ENCODE data around the gene LTBP2. TPM values are rescaled to one million over a fixed set of nuclear protein-coding genes. Genes with fewer than 3 reads are reported as not detected.

LTBP2 gene
- total and polyA plus RNA-seq, 2 of the 13 experiments (the other 11 are each of a cell fraction or from before 2014, with no cell fraction given) = 0.20 to 0.41 TPM

DNA sequence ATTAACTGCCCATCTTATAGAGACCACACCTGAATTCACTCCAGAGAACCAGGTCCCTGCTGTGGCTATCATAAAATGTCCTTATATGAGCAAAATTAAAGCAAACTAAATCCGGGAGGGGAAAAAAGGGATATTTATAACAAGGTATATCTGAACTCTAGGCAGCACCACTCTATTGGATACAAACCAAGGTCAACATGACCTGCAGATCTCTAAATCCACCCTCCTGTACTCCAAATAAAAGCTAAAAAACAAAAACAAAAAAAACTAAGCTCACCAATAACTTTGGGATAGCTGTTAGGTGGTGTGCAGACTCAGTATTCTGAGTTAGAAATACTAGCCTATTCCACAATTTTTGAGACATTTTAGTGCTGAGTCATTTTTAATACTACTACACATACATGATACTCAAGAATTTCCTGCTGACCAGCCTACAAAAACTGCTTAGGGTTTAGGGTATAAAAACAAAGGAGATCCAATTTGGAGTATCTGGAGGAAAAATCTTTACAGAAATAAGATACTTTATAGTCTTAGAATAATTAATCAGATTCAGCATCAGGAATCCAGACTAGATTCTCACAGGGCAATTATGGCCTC lies 46.6 kb upstream of the LTBP2 start:
- Histone ChIP-seq H3K4me2 (ENCODE audit: low read depth, low read length) (no peak overlapping the region), H3K27ac (ENCODE audit: extremely low read length, insufficient read depth, low read length) (no peak overlapping the region), H3K27me3 (ENCODE audit: control insufficient read depth in 1 of 2, insufficient read depth in 2 of 2, low read length in 2 of 2) (no peaks in the 10 kb centered on the region), H3K4me3 (replicated peaks in 1 of 3; ENCODE audit: insufficient read depth in 1 of 3, low read depth in 2 of 3, low read length in 3 of 3) (no peak overlapping the region), H3K9ac (ENCODE audit: insufficient read depth, low read depth, low read length) (no peak overlapping the region), H3K4me1 (ENCODE audit: insufficient read depth, low read length) (no peaks in the 10 kb centered on the region), H4K20me1 (ENCODE audit: insufficient read depth, low read length) (no peaks in the 10 kb centered on the region; the same call in 1 of the 2 replicates), H2AFZ (ENCODE audit: low read length) (no peak overlapping the region), H3K79me2 (ENCODE audit: insufficient read depth, low read length) (no peaks in the 10 kb centered on the region), H3K9me3 (ENCODE audit: low read length) (no peaks in the 10 kb centered on the region), H3K36me3 (replicated peaks in 1 of 2; ENCODE audit: control insufficient read depth in 1 of 2, insufficient read depth in 2 of 2, low read length in 2 of 2) (peaks cover 2 to 21% of the 10 kb centered on the region in 2 experiments)
- in situ Hi-C loops (cut with HindIII; ENCODE audit: extremely low pct_ligation_motif_present, low pct_unique_long_range_greater_than_20kb) = no loop called here
- ATAC-seq (no peak), FAIRE-seq (no peak), DNase-seq (ENCODE audit: low spot score) (no peak)
- TF ChIP-seq PCBP2 (optimal IDR thresholded peaks at IDR 0.05; ENCODE audit: low read depth, low read length, poor library complexity, severe bottlenecking) = no peak
- TF ChIP-seq MAFK (conservative IDR thresholded peaks at IDR 0.05 in 1 of 2, IDR thresholded peaks at IDR 0.05 in 1 of 2; ENCODE audit: low read length in 2 of 2) = peak in 1 of 2 experiments; percentile 44; a peak in 2 of 4 replicates
- TF ChIP-seq ZNF234 (CRISPR knock-in tag; conservative IDR thresholded peaks at IDR 0.05) = no peak
- peak; percentile 48; the same call in 1 of the 2 replicates for TF ChIP-seq NFE2L2 (IDR thresholded peaks at IDR 0.05; ENCODE audit: low read length)
- TF ChIP-seq, protein P1, sequence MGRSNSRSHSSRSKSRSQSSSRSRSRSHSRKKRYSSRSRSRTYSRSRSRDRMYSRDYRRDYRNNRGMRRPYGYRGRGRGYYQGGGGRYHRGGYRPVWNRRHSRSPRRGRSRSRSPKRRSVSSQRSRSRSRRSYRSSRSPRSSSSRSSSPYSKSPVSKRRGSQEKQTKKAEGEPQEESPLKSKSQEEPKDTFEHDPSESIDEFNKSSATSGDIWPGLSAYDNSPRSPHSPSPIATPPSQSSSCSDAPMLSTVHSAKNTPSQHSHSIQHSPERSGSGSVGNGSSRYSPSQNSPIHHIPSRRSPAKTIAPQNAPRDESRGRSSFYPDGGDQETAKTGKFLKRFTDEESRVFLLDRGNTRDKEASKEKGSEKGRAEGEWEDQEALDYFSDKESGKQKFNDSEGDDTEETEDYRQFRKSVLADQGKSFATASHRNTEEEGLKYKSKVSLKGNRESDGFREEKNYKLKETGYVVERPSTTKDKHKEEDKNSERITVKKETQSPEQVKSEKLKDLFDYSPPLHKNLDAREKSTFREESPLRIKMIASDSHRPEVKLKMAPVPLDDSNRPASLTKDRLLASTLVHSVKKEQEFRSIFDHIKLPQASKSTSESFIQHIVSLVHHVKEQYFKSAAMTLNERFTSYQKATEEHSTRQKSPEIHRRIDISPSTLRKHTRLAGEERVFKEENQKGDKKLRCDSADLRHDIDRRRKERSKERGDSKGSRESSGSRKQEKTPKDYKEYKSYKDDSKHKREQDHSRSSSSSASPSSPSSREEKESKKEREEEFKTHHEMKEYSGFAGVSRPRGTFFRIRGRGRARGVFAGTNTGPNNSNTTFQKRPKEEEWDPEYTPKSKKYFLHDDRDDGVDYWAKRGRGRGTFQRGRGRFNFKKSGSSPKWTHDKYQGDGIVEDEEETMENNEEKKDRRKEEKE (IDR thresholded peaks at IDR 0.05) = no peak
- TF ChIP-seq RFXANK (CRISPR knock-in tag; IDR thresholded peaks at IDR 0.05) = no peak
- no peak for TF ChIP-seq MED8 (CRISPR knock-in tag; IDR thresholded peaks at IDR 0.05; ENCODE audit: insufficient replicate concordance)
- TF ChIP-seq E2F2 (CRISPR knock-in tag; IDR thresholded peaks at IDR 0.05; ENCODE audit: borderline replicate concordance) = no peak
- no TSS peak for BruUV-seq (replicated peaks)
- ChIA-PET POLR2A (no interaction called here), CTCF (ENCODE audit: low intra/inter-chr PET ratio, low total read pairs) (no interaction called here)
- WGBS (ENCODE audit: low lambda C conversion rate) = 95% methylated on average over 1 of the region's 1 CpG
- intact Hi-C loops (cut with micrococcal nuclease; ENCODE audit: unreplicated experiment) = no loop called here

Data from HepG2 (cell line).